Mucosa of descending colon (tissue), 3 donors: Measurements from ENCODE around the gene EMX1. TPM values are rescaled to one million over a fixed set of nuclear protein-coding genes. Genes with fewer than 3 reads are reported as not detected.
A peak's percentile ranks its signal among the peaks of the same experiment; 100 is the strongest.

Experiments
- ATAC-seq: fragments of 200-7000 bp; cut with Tn5 transposase; one replicate; pipeline ENCODE4 v1.9.1; 2020; ENCODE audit warnings: mild to moderate bottlenecking, moderate library complexity
- DNase-seq, 3 donors: peaks; one replicate each; pipeline ENCODE4 v3.0.0-alpha.2; 2020
- H3K36me3 ChIP-seq: fragments of 200-600 bp; one replicate; pipeline ENCODE4 v1.8.0; 2021; ENCODE audit warnings: low read depth, mild to moderate bottlenecking
- H3K4me1 ChIP-seq: fragments of 200-600 bp; one replicate; pipeline ENCODE4 v1.8.0; 2021; ENCODE audit warnings: low read depth, mild to moderate bottlenecking
- H3K4me3 ChIP-seq: fragments of 200-600 bp; one replicate; pipeline ENCODE4 v1.8.0; 2021; ENCODE audit warnings: mild to moderate bottlenecking
- H3K9me3 ChIP-seq: fragments of 200-600 bp; one replicate; pipeline ENCODE4 v1.8.0; 2021; ENCODE audit warnings: mild to moderate bottlenecking
- CTCF ChIP-seq: fragments of 200-600 bp; IDR thresholded peaks from one replicate; pipeline ENCODE4 v1.8.0; 2022; ENCODE audit warnings: antibody characterized with exemption, mild to moderate bottlenecking
- intact Hi-C, 2 donors: fragments of 100-400 bp; cut with DNase I in 1 of 2; cut with micrococcal nuclease in 1 of 2; formaldehyde crosslinking; loops; one replicate each; pipeline versions ENCODE4 v1.11.0 to v1.11.1; 2022; cut with DNase I, micrococcal nuclease
- total RNA-seq, 3 donors: library from RNA; stranded (reverse); fragmentation: NEBNext Ultra II Directional in 2 of 3; extraction: Animal tissue kit (Norgen Biotek cat#: 25700) in 2 of 3; gene quantifications; one replicate each; pipeline versions ENCODE4 v1.2.1 to v1.2.4, GENCODE V29; 2021 to 2023
- donor health status: DM: no; HTN: no; CAD: no; lungs with moderate emphysema.
- donor health status: DM: no; HTN: no; CAD: no.
- donor health status: DM: no; HTN: yes; CAD: no.

The EMX1 gene
- total RNA-seq, 3 donors from 2014 or later = 0.96 to 3.6 (median 1.6) TPM

GRCh38 chr2:72973137-72973535 lies 55.8 kb downstream of the EMX1 start:
- H3K4me1 ChIP-seq = no peaks in the 10 kb centered on the region
- intact Hi-C loops = loop anchor here in 1 of 2 donors (5.0 kb wide), 1 partner anchor 81 kb away; no protein-coding TSS in a partner anchor
- H3K36me3 ChIP-seq = no peaks in the 10 kb centered on the region
- ATAC-seq (no peak), DNase-seq (peak in 1 of 3 donors; percentile 19)
- H3K9me3 ChIP-seq = no peaks in the 10 kb centered on the region
- no peak overlapping the region for H3K4me3 ChIP-seq
- no peak for TF ChIP-seq CTCF

- no peaks in the 10 kb centered on the region for H3K4me1 ChIP-seq
- no peak overlapping the region for H3K4me3 ChIP-seq
- intact Hi-C loops = loop anchor here in 1 of 2 donors (5.0 kb wide), 1 partner anchor 82 kb away; no protein-coding TSS in a partner anchor
- no peaks in the 10 kb centered on the region for H3K36me3 ChIP-seq
- ATAC-seq (peak; percentile 89), DNase-seq (peak; percentile 45 to 63 (median 47))
- no peaks in the 10 kb centered on the region for H3K9me3 ChIP-seq
- peak; percentile 57 for TF ChIP-seq CTCF
Observed at GRCh38 chr2:72973566-72974435, 56.5 kb downstream of the EMX1 start.

GRCh38 chr2:72974436-72974754 lies 57.1 kb downstream of the EMX1 start:
- H3K9me3 ChIP-seq = no peaks in the 10 kb centered on the region
- no peaks in the 10 kb centered on the region for H3K36me3 ChIP-seq
- H3K4me3 ChIP-seq = no peak overlapping the region
- ATAC-seq (peak; percentile 48), DNase-seq (no peak)
- intact Hi-C loops = loop anchor here in 1 of 2 donors (5.0 kb wide), 1 partner anchor 82 kb away; no protein-coding TSS in a partner anchor
- TF ChIP-seq CTCF = no peak
- no peaks in the 10 kb centered on the region for H3K4me1 ChIP-seq

GRCh38 chr2:72975017-72975416 lies 57.7 kb downstream of the EMX1 start:
- ATAC-seq = no peak
- intact Hi-C loops = no loop called here
- TF ChIP-seq CTCF = no peak

GRCh38 chr2:72979896-72980295 lies 62.6 kb downstream of the EMX1 start:
- peak; percentile 16 for ATAC-seq

More at GRCh38 chr2:72975017-72975416, 57.7 kb downstream of the EMX1 start:
- Histone ChIP-seq H3K4me3 (no peak overlapping the region), H3K9me3 (no peaks in the 10 kb centered on the region), H3K36me3 (no peaks in the 10 kb centered on the region), H3K4me1 (no peaks in the 10 kb centered on the region)
- DNase-seq = no peak

More at GRCh38 chr2:72979896-72980295, 62.6 kb downstream of the EMX1 start:
- intact Hi-C loops = no loop called here
- TF ChIP-seq CTCF = no peak
- Histone ChIP-seq H3K4me1 (no peaks in the 10 kb centered on the region), H3K4me3 (no peak overlapping the region), H3K36me3 (no peaks in the 10 kb centered on the region), H3K9me3 (no peaks in the 10 kb centered on the region)
- DNase-seq = no peak
